Measurements from ENCODE around the gene INPP5A.

The INPP5A gene

DNA sequence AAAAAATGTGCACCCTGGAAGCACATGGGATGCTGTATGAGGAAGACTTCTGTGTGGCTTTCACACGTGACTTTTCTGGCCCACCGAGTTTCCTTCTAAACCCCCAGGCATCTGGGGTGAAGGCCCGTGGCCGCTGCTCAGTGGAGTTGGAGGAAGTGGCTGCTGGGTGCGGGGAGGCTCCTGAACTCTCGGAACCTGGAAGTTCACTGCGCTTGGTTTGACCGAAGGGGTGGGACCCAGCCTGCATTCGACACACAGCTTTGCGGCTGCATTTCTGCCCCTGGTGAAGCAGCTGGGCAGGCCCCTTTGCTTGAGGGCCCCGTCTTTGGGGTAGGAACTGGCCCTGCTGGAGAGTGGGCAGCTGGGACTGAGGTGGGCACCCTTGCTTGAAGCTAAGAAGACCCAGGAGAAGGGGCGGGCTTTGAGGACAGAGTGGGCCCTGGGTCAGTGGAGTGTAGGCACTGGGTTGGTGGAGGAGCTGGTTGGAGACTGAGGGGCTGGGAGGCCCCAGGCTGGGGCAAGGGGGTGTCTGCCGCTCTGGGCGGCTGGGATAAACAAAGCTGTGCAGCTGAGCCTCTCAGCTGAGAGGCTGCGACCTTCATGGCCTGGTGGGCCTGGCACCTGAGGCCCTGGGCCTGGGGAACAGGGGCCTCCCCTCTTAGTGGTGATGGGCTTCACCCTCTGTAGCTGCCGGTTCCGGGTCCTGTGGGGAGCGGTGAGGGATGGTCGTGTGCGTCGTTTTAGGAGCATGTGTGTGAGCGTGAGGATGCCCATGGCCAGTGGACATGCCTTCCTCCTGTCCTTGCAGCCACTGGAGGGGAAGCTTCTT, 78.0 kb downstream of the INPP5A start:
- peak; percentile 57 for DNase-seq

GRCh38 chr10:132616170-132616995, 78.8 kb downstream of the INPP5A start:
- peak; percentile 81 for DNase-seq

GRCh38 chr10:132616996-132617736, 79.6 kb downstream of the INPP5A start:
- DNase-seq: peak; percentile 53

- DNase-seq: peak; percentile 39
Observed at GRCh38 chr10:132617737-132618052, 80.1 kb downstream of the INPP5A start.

DNA sequence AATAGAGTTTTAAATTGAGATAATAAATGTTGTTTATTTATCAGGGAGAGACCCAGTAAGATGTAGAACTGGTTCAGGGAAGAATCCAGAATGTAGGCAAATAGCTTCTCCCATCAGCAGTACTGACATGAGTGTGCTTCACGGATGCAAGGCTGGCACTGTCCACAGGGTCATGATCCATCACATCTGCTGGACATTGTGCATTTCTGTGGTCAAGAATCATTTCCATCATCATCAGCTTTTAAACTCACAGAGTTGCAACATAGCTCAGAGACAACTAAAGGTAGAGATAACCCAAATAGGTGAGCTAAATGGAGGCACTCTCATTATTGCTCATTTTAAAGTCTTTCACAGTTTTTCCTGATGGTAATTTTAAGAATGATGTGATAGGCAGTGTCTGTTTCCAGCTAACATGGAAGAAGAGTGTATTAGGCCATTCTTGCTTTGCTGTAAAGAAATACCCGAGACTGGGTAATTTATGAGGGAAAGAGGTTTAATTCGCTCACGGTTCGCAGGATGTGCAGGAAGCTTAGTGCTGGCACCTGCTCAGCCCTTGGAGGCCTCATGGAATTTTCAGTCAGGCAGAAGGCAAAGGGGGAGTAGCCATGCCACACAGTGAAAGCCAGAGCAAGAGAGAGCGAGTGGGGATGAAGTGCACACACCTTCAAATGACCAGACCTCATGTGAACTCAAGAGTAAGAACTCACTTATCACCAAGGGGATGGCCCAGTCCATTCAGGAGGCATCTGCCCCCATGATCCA, 80.8 kb downstream of the INPP5A start:
- DNase-seq: no peak

- DNase-seq: no peak
Observed at GRCh38 chr10:132619927-132620326, 82.3 kb downstream of the INPP5A start.

- no peak for DNase-seq
Observed at GRCh38 chr10:132624061-132624846, 86.7 kb downstream of the INPP5A start.

- DNase-seq: no peak
Observed at GRCh38 chr10:132624847-132625471, 87.4 kb downstream of the INPP5A start.

DNA sequence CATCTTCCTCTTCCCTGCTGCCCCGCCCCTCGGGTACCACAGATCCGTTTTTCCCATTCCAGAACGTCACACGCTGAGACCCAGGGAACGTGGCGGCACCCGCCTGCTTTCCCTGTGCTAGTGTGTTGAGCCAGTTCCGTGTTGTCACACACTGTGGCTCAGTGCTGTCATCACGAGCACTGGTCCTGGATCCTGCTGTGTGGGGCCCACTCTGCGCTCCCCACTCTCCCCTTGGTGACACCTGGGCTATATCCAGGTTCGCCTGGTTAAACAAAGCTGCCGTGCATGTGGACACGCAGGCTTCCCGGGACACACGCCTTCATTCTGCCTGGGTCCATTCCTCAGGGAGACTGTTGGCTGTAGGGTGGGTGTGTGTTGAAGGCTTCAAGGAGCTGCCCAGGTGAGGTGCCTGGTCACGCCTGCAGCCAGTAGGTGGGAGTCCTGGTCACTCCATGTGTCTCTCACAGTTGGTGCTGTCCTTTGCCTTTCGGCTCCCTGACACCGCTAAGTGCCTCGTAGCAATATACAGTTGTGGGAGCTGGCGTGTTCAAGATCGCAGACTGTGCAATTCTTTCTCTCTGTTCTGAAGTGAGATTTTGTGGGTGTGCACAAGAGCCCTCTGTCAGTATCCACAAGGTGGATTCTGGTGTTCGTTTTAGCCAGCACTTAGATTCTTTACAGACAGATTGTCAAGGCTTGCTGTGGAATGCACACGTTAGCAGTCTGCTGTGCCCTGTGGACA, 88.6 kb downstream of the INPP5A start:
- peak; percentile 58 for DNase-seq

DNA sequence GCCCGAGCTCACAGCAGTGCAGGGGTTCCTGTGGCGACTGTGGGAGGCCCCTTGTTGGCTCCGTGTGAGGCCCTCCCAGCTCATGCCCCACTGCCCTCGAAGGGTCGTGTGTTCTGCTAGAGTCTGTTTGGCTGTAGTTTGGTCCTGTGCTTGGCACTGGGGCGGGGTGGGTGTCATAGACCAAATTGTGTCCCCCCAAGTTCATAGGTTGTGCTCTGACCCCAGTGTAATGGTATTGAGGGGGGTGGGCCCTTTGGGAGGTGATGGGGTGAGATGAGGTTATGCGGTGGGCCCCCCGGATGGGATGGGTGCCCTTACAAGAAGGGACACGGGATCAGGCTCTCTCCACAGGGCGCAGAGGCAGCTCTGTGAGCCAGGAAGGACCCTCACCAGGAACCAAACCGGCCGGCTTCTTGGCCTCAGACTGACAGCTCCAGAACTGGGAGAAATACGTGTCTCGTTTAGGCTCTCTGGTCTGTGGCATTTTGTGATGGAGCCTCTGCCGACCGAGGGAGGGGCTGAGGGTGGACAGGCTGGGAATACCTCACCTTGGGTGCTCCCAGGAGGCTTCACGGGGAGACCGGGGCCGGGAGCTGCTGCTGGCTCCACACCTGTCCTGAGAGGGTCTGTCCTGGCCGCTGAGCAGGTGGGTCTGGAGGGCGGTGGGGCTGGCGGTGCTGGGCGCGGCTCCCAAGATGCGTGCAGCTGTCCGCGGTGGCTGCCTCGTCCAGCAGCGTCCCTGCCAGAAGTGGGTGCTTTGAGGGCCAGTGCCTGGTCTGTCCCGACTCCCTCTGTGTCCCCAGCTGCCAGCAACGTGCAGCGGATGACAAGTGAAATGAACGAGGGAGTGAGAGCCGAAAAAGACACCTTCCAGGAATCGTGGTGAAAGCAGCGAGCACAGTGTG, 89.4 kb downstream of the INPP5A start:
- DNase-seq: peak; percentile 58

GRCh38 chr10:132627666-132628531, 90.3 kb downstream of the INPP5A start:
- peak; percentile 60 for DNase-seq

DNA sequence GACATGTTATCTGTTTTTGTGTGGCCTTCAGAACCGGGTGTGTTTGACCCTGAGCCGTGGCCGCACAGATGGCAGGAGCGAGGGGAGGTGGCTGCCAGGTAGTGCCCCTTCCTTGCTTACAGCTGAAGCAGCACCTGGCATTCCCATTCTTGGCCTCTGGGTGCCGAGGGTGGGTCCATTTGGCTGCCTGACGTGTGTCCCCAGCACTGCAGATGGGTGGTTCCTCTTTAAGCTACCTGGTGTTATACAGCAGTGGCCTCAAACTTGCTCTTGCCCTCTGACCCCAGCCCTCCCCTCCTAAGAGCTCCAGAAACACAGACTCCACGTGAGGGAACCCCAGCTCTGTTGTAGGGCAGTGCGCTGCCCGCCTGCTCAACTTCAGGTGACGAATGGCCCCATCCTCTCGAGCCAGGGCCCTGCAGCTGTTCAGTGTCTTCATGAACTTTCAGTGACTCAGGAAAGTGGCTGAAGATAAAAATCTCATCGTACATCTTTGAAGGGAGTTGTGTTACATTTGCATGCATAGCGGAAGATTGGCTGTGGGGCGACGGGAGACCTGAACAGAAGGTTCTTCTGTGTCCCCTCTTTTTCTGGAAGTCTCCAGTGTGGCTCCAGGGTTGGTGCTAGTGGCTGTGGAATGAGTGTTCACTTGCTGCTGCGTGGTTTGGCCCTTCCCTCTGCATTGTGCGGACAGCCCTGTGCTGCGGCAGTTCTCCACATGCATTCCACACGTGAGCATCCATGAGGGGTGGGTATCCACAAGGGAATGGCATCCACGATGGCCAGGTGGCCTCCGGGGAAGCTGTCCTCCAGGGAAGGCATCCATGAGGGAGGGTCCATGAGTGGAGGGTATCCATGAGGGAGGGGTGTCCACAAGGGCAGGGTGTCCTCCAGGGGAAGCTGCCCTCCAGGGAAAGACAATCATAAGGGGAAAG, 91.6 kb downstream of the INPP5A start:
- DNase-seq: peak; percentile 49

DNA sequence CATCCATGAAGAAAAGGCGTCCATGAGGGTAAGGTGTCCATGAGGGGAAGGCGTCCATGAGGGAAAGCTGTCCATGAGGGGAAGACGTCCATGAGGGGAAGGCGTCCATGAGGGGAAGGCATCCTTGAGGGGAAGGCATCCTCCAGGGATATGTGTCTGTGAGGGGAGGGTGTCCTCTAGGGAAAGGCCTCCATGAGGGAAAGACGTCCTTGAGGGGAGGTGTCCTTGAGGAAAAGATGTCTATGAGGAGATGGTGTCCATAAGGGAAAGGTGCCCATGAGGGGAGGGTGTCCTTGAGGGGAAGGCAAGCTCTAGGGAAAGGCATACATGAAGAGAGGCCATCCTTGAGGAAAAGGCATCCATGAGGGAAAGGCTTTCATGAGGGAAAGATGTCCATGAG, 92.6 kb downstream of the INPP5A start:
- no peak for DNase-seq

GRCh38 chr10:132630666-132631337, 93.2 kb downstream of the INPP5A start:
- peak; percentile 37 for DNase-seq

DNA sequence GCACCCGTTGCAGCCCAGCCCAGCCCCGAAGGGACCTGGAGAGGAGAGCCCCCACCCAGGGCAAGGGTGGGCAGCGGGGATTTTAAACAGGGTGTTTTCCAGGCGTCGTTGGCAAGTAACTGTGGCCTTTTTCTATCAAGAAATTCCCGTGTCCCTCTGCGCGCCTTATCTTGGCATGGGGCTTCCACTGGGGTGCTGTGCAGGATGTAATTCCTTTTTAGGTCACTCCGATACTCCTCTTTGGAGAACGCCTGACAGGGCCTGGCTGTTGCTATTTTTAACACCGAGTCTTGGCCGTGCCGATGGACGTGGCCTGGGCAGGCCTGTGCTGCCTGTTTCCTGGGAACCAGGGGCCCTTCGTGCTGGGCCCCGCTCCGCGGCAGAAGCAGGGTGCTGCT, 93.8 kb downstream of the INPP5A start:
- peak; percentile 50 for DNase-seq

DNA sequence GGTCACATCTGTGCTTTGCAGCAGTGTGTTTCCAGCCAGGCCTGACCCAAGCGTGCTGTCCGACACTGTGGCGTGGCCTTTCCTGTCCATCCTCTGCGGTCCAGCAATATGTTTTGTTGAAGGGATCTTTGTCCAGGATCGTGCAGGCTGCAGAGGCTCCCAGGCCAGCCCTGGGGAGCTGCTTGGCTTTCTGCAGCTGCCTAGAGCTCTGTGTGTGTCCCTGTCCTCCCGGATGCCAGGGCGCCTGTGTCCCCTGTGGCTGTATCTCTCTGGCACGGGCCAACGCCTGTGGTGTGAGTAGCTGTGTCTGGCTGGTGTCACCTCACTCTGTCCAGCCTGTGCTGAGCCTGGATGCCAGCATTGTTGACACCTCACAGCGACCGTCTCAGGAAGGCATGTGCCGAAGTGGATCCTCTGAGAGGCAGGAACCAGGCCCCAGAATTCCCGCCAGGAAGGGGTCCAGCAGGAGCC, 94.5 kb downstream of the INPP5A start:
- DNase-seq: peak; percentile 51
